Smooth muscle cell (in vitro differentiated cells): Measurements from ENCODE around the gene COMMD4. TPM values are rescaled to one million over a fixed set of nuclear protein-coding genes. Genes with fewer than 3 reads are reported as not detected.
"Not testable (repeated sequence)": the region's sequence is repeated elsewhere in the genome, so short reads cannot be mapped to it uniquely, and the experiment has no call there.

Experiments used
- DNase-seq: peaks from one replicate; lab custom pipeline; 2025; ENCODE audit not compliant: unreplicated experiment; lab: John Stamatoyannopoulos, UW
- H2AFZ ChIP-seq: fragments of 200-600 bp; sonication (generic); 2 replicates; pipeline ENCODE4 v1.6.0; 2016; ENCODE audit warnings: antibody characterized with exemption, low read depth, mild to moderate bottlenecking
- H3F3A ChIP-seq: fragments of 200-600 bp; sonication (generic); 2 replicates; pipeline ENCODE4 v1.6.0; 2017; ENCODE audit warnings: antibody characterized with exemption, low read depth
- H3K27ac ChIP-seq: fragments of 200-600 bp; sonication (generic); 2 replicates; pipeline ENCODE4 v1.5.1; 2016; ENCODE audit warnings: low read depth, mild to moderate bottlenecking
- H3K27me3 ChIP-seq: fragments of 200-600 bp; sonication (generic); 2 replicates; pipeline ENCODE4 v1.6.1; 2016; ENCODE audit warnings: low read depth, mild to moderate bottlenecking
- H3K36me3 ChIP-seq: fragments of 200-600 bp; sonication (generic); 2 replicates; pipeline ENCODE4 v1.5.1; 2016; ENCODE audit warnings: low read depth
- H3K4me1 ChIP-seq: fragments of 200-600 bp; sonication (generic); 2 replicates; pipeline ENCODE4 v1.5.1; 2016; ENCODE audit warnings: low read depth
- H3K4me2 ChIP-seq: fragments of 200-600 bp; sonication (generic); 2 replicates; pipeline ENCODE4 v1.6.0; 2016; ENCODE audit warnings: mild to moderate bottlenecking
- H3K4me3 ChIP-seq: fragments of 200-600 bp; sonication (generic); 2 replicates; pipeline ENCODE4 v1.5.1; 2016; ENCODE audit warnings: mild to moderate bottlenecking
- H3K79me2 ChIP-seq: fragments of 200-600 bp; sonication (generic); 2 replicates; pipeline ENCODE4 v1.6.0; 2016; ENCODE audit warnings: low read depth, mild to moderate bottlenecking
- H3K9ac ChIP-seq: fragments of 200-600 bp; sonication (generic); 2 replicates; pipeline ENCODE4 v1.6.0; 2016; ENCODE audit warnings: low read depth
- H3K9me3 ChIP-seq: fragments of 200-600 bp; sonication (generic); replicated peaks from 2 replicates; pipeline ENCODE4 v1.5.1; 2016; ENCODE audit warnings: low read depth
- H4K20me1 ChIP-seq: fragments of 200-600 bp; sonication (generic); 2 replicates; pipeline ENCODE4 v1.6.0; 2016; ENCODE audit warnings: low read depth
- WGBS: methylation state at CpG from one replicate; pipeline ENCODE4 v1.1.7; 2016; ENCODE audit warnings: low lambda C conversion rate; 5-methylcytosine and 5-hydroxymethylcytosine counted together
- polyA plus RNA-seq: library from polyadenylated mRNA; unstranded; fragments of >200 nt; fragmentation: Nextera tagmentation; extraction: Ambion mirVana; gene quantifications from 2 replicates; pipeline ENCODE4 v1.2.1, GENCODE V29; 2016
- total RNA-seq: library from RNA; depleted of rRNA; stranded (reverse); fragments of >200 nt; gene quantifications from 2 replicates; pipeline ENCODE4 v1.2.3, GENCODE V29; 2014
- TF ChIP-seq, protein P1 (sequence below): fragments of 200-600 bp; sonication (generic); IDR thresholded peaks from 2 replicates; pipeline ENCODE4 v1.5.1; 2017; ENCODE audit warnings: borderline replicate concordance, mild to moderate bottlenecking, antibody characterized with exemption; ENCODE audit not compliant: insufficient read depth, poor library complexity, severe bottlenecking

Gene COMMD4
- total and polyA plus RNA-seq, 2 experiments from 2014 or later = 48.9 to 67.1 TPM

- Histone ChIP-seq H3K9ac (no peak overlapping the region), H2AFZ (no peak overlapping the region), H3F3A (no peaks in the 10 kb centered on the region), H4K20me1 (no peaks in the 10 kb centered on the region), H3K9me3 (no peaks in the 10 kb centered on the region), H3K27me3 (no peaks in the 10 kb centered on the region), H3K4me2 (no peak overlapping the region), H3K27ac (no peak overlapping the region), H3K4me3 (no peak overlapping the region), H3K79me2 (no peaks in the 10 kb centered on the region), H3K4me1 (no peaks in the 10 kb centered on the region), H3K36me3 (no peaks in the 10 kb centered on the region)
- TF ChIP-seq, protein P1, sequence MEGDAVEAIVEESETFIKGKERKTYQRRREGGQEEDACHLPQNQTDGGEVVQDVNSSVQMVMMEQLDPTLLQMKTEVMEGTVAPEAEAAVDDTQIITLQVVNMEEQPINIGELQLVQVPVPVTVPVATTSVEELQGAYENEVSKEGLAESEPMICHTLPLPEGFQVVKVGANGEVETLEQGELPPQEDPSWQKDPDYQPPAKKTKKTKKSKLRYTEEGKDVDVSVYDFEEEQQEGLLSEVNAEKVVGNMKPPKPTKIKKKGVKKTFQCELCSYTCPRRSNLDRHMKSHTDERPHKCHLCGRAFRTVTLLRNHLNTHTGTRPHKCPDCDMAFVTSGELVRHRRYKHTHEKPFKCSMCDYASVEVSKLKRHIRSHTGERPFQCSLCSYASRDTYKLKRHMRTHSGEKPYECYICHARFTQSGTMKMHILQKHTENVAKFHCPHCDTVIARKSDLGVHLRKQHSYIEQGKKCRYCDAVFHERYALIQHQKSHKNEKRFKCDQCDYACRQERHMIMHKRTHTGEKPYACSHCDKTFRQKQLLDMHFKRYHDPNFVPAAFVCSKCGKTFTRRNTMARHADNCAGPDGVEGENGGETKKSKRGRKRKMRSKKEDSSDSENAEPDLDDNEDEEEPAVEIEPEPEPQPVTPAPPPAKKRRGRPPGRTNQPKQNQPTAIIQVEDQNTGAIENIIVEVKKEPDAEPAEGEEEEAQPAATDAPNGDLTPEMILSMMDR = no peak
- no peak for DNase-seq
- WGBS = 76% methylated on average over 10 of the region's 10 CpGs
These were observed 7.2 kb upstream of the COMMD4 start for GRCh38 chr15:75328493-75329314.

DNA sequence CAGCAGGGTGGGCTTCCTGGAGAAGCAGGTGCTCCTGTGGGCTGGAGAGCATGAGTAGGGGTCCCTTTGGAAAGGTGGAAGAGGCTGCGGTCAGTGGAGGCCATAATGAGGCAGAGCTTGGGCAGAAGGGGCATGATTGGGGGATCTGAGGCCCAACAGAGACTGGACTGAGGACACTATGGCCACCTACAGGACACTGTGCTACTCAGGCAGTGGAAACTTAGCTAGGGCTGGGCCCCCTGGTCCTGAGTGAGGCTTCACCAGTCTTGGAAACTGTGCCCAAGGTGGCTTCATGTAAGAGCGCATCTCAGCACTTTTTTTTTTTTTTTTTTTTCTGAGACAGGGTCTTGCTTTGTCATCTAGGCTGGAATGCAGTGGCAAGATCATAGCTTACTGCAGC, 6.3 kb upstream of the COMMD4 start:
- Histone ChIP-seq H3K27me3 (no peaks in the 10 kb centered on the region), H3K4me3 (no peak overlapping the region), H3F3A (no peaks in the 10 kb centered on the region), H3K4me2 (no peak overlapping the region), H3K36me3 (no peaks in the 10 kb centered on the region), H3K4me1 (no peaks in the 10 kb centered on the region), H2AFZ (no peak overlapping the region), H3K27ac (no peak overlapping the region), H4K20me1 (no peaks in the 10 kb centered on the region), H3K9ac (no peak overlapping the region), H3K9me3 (no peaks in the 10 kb centered on the region), H3K79me2 (no peaks in the 10 kb centered on the region)
- TF ChIP-seq, protein P1 = no peak
- WGBS = 94% methylated on average over 2 of the region's 2 CpGs
- no peak for DNase-seq

- H4K20me1 ChIP-seq, H3K4me1 ChIP-seq, H3K27me3 ChIP-seq, H3K9me3 ChIP-seq, H3K9ac ChIP-seq, H3K36me3 ChIP-seq, H3K4me3 ChIP-seq, H2AFZ ChIP-seq, H3F3A ChIP-seq, H3K4me2 ChIP-seq, H3K27ac ChIP-seq, H3K79me2 ChIP-seq, DNase-seq: not testable (repeated sequence)
- WGBS = 81% methylated on average over 7 of the region's 7 CpGs
These were observed 3.8 kb upstream of the COMMD4 start for GRCh38 chr15:75332093-75332492.

DNA sequence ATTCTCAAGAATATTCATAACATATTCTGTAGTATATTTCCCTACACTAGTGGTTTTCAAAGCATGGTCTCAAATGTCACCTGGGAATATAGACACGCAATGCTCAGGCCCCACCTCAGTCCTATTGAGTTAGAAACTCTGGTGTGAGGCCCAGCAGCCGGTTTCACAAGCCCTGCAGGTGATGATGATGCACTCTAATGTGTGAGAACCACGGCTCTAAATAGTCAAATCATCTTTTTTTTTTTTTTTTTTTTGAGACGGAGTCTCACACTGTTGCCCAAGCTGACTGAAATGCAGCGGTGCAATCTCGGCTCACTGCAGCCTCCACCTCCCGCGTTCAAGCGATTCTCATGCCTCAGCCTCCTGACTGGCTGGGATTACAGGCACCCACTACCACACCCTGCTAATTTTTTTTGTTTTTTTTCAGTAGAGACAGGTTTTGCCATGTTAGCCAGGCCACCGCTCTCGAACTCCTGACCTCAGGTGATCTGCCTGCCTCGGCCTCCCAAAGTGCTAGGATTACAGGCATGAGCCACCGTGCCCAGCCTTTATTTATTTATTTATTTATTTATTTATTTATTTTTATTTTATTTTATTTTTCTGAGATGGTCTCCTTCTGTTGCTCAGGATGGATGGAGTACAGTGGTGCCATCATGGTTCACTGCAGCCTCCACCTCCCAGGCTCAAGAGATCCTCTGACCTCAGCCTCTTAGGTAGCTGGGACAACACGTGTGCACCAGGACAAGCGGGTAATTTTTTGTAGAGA, 2.0 kb upstream of the COMMD4 start:
- H3F3A ChIP-seq, H3K27ac ChIP-seq, H3K4me1 ChIP-seq, H3K9ac ChIP-seq, H3K9me3 ChIP-seq, H3K4me3 ChIP-seq, DNase-seq, H3K4me2 ChIP-seq, H4K20me1 ChIP-seq, H3K36me3 ChIP-seq, H2AFZ ChIP-seq, H3K27me3 ChIP-seq, H3K79me2 ChIP-seq: not testable (repeated sequence)
- 93% methylated on average over 15 of the region's 15 CpGs for WGBS
